ENCODE measurements around the gene RICTOR.

- no peak for TF ChIP-seq CTCF (conservative IDR thresholded peaks at IDR 0.05)
- TF ChIP-seq ZFX (IDR thresholded peaks at IDR 0.05): no peak
Measured at GRCh38 chr5:38891563-38891962, 182.6 kb downstream of the RICTOR start.

All from C4-2B (cell line).